ENCODE results near the gene OTC.

Gene OTC

GRCh38 chrX:38352362-38352761, at the start of gene OTC:
Gene OTC, plus strand, starts transcription at chrX:38352604. Its CDS starts 93 bp downstream, at chrX:38352697.
- DNase-seq = no peak

DNA sequence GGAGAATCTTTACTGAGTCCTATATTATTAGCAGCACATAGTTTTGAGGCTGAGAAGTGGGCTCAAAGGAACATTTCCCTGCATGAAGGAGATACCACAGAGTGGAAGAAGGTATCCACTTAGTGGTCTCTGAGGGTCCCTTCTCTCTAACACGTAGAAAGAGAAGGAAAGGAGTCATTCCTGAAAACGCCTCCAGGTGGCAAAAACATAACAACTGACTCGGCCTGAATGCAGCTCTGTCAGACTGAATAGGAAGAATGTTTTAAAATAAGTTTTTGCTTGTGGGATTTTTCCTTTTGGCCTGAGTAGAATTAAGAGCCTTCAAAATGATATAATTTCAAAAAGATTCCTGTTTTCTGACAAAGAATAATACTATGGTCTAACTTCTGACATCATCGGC, 48.4 kb upstream of the OTC start:
- DNase-seq = no peak

DNA sequence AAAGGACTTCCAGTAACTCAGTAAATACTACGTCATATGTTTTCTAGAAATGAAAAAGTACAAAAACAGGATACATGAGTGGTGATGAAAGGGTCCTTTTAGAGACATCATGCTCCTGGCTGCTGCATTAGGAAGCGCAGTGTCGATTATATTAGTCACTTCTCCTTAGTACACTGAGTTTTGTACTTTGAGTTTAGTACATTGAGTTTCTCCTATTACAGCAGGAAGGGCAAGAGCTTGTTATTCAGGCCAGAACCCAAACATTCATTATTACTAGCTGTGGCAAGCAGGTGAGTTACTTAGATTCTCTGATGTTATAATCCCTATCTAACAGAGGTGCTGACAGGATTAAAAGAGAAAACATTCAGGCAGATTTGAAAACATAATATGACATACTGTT, 46.4 kb upstream of the OTC start:
- DNase-seq = no peak

DNA sequence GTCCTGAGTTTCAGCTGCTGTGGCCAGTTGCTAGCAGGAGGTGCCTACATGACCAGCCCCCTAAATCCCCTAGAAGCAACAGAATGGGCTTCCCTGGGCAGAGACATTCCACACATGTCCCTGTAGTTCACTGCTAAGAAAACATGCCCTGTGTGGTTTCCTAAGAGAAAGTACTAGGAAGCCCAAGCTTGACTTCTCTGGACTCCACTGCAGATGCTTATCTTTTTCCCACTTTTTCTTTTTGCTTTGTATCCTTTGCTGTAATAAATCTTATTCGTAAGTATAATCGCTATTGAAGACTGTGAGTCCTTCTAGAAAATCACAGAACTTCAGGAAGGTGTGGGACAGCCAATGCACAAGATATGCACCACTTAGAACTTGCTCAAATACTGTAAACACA, 40.7 kb upstream of the OTC start:
- DNase-seq = no peak

DNA sequence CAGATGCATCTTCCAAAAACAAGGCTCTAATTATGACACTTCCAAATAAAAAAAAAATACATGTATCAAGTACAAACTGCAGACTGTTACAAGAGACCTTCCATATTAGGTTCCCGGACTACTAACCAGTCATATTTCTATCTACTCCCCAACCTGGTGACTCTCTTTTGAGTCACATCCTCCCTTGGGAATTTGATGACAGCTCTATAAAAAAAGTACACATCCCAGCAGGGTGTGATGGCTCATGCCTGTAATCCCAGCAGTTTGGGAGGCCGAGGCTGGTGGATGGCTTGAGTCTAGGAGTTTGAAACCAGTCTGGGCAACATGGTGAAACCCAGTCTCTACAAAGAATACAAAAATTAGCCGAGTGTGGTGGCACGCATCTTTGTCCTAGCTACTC, 40.0 kb upstream of the OTC start:
- no peak for DNase-seq

- DNase-seq = no peak
These were observed 39.2 kb upstream of the OTC start for GRCh38 chrX:38313190-38313589.

GRCh38 chrX:38315186-38315585, 37.2 kb upstream of the OTC start:
- no peak for DNase-seq

DNA sequence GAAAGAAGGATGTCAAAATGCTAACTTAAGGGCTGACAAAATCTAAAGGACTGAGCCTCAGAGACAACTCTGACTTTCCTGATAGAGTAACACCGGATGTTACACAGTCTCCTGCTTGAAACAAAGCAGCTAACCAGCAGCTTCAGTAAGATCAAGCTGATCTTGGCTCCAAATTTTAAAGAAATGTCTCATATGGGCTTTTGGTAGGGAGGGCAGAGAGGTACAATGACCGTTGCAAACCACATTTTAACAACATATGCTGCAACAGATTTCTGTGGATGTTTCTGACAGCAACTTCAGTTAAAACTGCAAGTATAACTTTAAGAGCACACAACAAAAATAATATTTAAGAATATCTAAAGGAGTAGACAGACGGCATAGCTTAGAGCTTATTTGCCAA, 34.2 kb upstream of the OTC start:
- DNase-seq = no peak

DNA sequence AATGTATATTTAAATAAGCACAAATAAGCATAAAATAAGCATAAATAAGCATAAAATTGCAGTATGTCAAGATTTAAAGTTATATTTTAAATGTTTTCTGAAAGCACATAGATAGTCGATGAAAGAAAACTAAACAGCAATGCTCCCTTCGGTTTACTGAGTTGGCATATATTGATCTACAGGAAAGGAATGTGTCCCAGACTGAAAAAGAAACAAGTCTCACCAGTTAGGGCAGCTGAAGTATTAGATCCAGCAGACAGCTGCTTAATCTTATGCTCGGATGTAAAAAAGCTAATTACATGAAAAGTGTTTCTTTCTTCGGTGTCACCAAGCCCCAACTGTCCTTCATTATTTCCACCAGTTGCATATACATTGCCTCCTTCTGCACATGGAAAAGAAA, 33.8 kb upstream of the OTC start:
- DNase-seq = no peak

- DNase-seq = no peak
These were observed 31.6 kb upstream of the OTC start for GRCh38 chrX:38320819-38321218.

GRCh38 chrX:38326086-38326485, 26.3 kb upstream of the OTC start:
- DNase-seq = no peak

- DNase-seq = peak; percentile 35
These were observed 25.2 kb upstream of the OTC start, which contains the start of gene RPGR for GRCh38 chrX:38327007-38327774. Gene RPGR, minus strand, starts transcription at chrX:38327509. Its CDS starts 142 bp downstream, at chrX:38327367.

DNA sequence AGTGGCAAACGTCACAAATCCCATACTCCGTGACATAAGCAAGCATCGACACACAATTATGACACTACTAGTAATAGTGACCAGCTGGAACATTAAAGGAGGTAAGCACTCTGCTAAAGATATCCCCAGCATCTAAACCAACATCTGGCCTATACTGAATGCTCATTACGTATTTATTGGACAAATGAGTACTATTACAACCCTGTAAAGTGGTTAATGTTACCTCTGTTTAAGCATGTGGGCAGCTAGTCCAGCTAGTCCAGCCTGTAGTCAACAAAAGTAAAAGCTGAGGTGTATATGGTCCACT, 24.7 kb upstream of the OTC start:
- no peak for DNase-seq

DNA sequence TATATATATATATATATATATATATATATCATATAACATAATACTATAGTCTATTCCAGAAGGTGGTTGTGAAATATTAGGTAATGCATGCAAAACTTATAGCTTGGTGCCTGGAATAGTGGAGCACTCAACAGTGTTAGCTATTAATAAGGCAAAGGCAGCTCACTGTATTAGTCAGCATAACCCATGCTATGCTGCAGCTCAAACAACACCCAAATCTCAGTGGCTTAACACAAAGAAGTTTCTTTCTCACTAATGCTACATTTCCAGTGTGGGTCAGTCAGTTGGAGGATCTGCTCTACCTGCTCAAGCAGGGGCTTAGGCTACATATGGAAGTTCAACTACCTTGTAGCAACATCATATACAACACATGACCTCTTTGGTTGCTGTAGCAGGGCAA, 19.9 kb upstream of the OTC start:
- no peak for DNase-seq

- no peak for DNase-seq
These were observed 17.0 kb upstream of the OTC start for GRCh38 chrX:38335382-38335781.

DNA sequence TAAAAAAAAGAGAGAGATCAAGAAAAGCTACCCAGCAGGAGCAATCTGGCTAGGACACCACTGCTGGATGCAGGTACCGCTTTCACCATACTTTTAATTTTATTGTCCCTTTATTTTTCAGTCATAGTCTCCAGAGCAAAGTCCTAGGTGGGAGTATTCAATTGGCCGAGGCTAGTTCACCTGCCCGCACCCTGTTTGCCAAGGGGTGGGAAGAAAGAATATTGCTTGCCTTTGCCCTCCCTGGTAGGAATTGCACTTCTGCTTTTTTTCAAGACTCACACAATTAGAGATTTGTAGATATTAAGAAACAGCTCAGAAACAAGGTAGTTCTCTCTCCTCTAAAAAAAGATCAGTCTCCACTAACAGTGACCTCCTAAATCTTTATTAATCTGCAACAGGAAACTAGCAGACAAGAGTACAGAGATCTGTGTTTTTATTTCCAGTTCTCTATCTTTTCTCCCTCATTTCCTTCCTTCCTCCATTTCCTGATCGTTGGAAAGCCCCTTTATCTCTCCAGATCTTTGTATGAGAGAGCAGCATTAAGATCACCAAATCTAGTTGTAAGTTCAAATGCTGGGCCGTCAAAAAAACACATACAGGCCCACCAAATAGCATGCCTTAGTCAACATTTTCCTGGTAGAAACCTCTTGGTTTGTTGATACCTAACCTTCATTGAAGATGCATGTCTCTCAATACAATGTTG, 15.7 kb upstream of the OTC start:
- no peak for DNase-seq

DNA sequence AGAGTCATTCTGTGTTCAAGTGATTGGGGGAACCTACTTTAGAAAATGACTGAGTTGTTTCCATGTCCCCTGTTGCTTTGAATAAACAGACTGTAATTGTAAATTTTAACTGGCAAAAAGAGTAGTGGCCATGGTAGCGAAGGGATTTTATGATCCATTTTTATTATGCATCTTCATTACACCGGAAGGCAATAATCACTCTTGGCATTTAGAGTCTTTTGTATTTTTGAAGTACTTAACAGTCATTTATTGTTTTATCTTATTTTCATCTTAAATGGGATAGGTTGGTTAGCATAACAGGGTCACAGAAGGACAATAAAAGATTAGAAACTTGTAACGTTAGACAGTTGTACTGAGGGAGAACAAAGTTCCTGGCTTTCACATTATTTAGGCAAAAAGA, 11.0 kb upstream of the OTC start:
- no peak for DNase-seq

- DNase-seq = no peak
These were observed 9.3 kb upstream of the OTC start for GRCh38 chrX:38342853-38343778.

- DNase-seq = no peak
These were observed 6.3 kb upstream of the OTC start for GRCh38 chrX:38346150-38346549.

- no peak for DNase-seq
These were observed 5.3 kb upstream of the OTC start for GRCh38 chrX:38347136-38347535.

- DNase-seq = no peak
These were observed 1.1 kb upstream of the OTC start for GRCh38 chrX:38351346-38351745.

DNA sequence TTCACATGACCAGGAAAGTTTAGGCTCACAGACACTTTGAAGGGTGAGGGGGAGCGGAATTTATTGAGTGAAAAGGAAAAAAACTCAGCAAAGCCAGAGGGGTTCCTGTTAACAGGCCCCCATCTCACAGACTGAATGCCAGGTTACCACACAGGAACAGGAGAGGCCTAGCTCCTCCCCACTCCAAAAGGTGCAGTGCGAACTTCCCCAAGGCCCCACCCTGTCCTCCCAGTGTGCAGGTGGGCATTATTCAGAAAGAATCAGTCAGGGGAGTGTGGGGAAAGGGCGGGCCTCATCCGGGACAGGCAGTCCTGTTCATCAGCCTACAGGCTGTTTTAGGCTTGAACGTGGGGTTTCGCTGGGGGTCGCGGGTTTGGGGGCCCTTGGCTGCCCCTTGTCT, 4.0 kb downstream of the OTC start:
- DNase-seq = no peak
